Adipose tissue (tissue), 3 donors: ENCODE results near the gene MALL. TPM values are rescaled to one million over a fixed set of nuclear protein-coding genes. Genes with fewer than 3 reads are reported as not detected.

Source experiments
- polyA plus RNA-seq, 3 donors: library from polyadenylated mRNA; stranded (reverse); fragments of 200-250 nt; gene quantifications; one replicate each; pipeline ENCODE4 v1.2.3, GENCODE V29; 2013
- donor health status: healthy with polysubstance abuse.
- donor health status: Bipolar disorder and iron deficiency.
- donor health status: healthy.

MALL gene
- polyA plus RNA-seq, 3 donors = 1.8 to 20.1 (median 10.8) TPM

Other genes with a start within 250 kb of the MALL start
- 1 to 10 TPM in 2 of 3 donors, under 1 TPM in 1; 0.78 to 2.1 (median 1.2) TPM for gene LIMS3, start 217.1 kb downstream of the MALL start, polyA plus RNA-seq
- 1 to 10 TPM; 1.6 to 2.6 (median 1.9) TPM for gene NPHP1, start 89.2 kb upstream of the MALL start, polyA plus RNA-seq
- gene MTLN, start 96.7 kb upstream of the MALL start, polyA plus RNA-seq = 100 to 1,000 TPM in 2 of 3 donors, 10 to 100 TPM in 1; 68.9 to 200 (median 162) TPM